Thyroid gland (tissue), 4 donors: ENCODE data around the gene ATP2B1. TPM values are rescaled to one million over a fixed set of nuclear protein-coding genes. Genes with fewer than 3 reads are reported as not detected.

ENCODE experiments used
- DNase-seq, 2 donors: peaks; one replicate each; pipeline ENCODE4 v3.0.0-alpha.2; 2019
- H3K27ac ChIP-seq, 3 donors: fragments of 200-600 bp; sonication (generic); 1 replicate in 2 of 3; 2 replicates in 1 of 3; pipeline ENCODE4 v1.5.1; 2016 to 2019; ENCODE audit warnings: mild to moderate bottlenecking in 1 of 3, moderate library complexity in 1 of 3
- H3K27me3 ChIP-seq: fragments of 200-600 bp; sonication (generic); one replicate; pipeline ENCODE4 v1.5.1; 2019
- H3K36me3 ChIP-seq, 2 donors: fragments of 200-600 bp; sonication (generic); one replicate each; pipeline ENCODE4 v1.5.1; 2016 to 2019
- H3K4me1 ChIP-seq, 2 donors: fragments of 200-600 bp; sonication (generic); one replicate each; pipeline ENCODE4 v1.5.1; 2017 to 2019
- H3K4me3 ChIP-seq, 3 donors: fragments of 200-600 bp; sonication (generic); replicated peaks in 1 of 3; 1 replicate in 2 of 3; 2 replicates in 1 of 3; pipeline ENCODE4 v1.5.1; 2016; ENCODE audit warnings: mild to moderate bottlenecking in 1 of 3
- H3K9me3 ChIP-seq: fragments of 200-600 bp; sonication (generic); one replicate; pipeline ENCODE4 v1.5.1; 2017
- CTCF ChIP-seq, 6 experiments: fragments of 200-600 bp in 3 of 6; fragments of 450-650 bp in 3 of 6; sonication (generic) in 3 of 6; IDR thresholded peaks; one replicate each; pipeline ENCODE4 v1.5.1; 2016 to 2019; ENCODE audit warnings: antibody characterized with exemption in 6 of 6, mild to moderate bottlenecking in 2 of 6, inconsistent platforms in 1 of 6, moderate library complexity in 1 of 6
- POLR2A ChIP-seq, 2 donors: fragments of 450-650 bp; IDR thresholded peaks; one replicate each; pipeline ENCODE4 v1.6.1; 2017; ENCODE audit warnings: antibody characterized with exemption in 2 of 2, mild to moderate bottlenecking in 2 of 2, moderate library complexity in 1 of 2
- WGBS, 2 donors: methylation state at CpG; one replicate each; pipeline ENCODE4 v1.1.5; 2017; 5-methylcytosine and 5-hydroxymethylcytosine counted together
- intact Hi-C: fragments of 100-400 bp; cut with DNase I; formaldehyde crosslinking; loops from one replicate; pipeline ENCODE4 v1.15.1; 2023
- total RNA-seq, 4 donors: library from RNA; depleted of rRNA; stranded (reverse); fragments of >200 nt; gene quantifications; one replicate each; pipeline ENCODE4 v1.2.3, GENCODE V29; 2016

ATP2B1 gene
- total RNA-seq, 4 donors from 2014 or later, result 34.5 to 66.0 (median 44.4) TPM

DNA sequence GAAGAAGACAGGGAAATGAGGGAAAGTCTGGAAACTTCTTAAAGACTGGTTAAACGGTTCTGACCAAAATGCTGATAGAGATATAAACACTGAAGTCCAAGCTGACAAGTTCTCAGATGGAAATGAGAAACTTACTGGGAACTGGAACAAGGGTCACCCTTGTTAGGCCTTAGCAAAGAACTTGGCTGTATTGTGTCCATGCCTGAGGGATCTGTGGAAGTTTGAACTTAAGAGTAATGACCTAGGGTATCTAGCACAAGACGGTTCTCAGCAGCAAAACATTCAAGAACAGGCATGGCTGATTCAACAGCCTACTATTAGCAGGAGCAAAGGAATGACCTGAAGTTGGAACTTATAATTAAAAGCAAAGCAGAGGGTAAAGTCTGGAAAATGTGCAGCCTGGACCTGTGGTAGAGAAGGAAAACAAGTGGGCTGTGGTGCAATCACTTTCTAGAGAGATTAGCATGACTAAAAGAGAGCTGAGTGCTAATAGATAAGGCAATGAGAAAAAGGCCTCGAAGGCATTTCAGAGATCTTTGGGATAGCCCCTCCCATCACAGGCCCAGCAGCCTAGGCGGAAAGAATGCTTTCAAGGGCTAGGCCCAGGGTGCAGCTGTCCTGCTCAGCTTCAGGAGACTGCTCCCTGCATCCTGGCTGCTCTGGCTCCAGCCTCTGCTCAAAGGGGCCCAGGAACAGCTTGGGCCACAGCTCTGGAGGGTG is 60.3 kb downstream of the ATP2B1 start:
- TF ChIP-seq POLR2A (IDR thresholded peaks at IDR 0.05) (no peak), CTCF (IDR thresholded peaks at IDR 0.05) (no peak)
- Histone ChIP-seq H3K4me1 (peaks cover 0 to 9% of the 10 kb centered on the region in 2 donors), H3K27me3 (no peaks in the 10 kb centered on the region), H3K9me3 (no peaks in the 10 kb centered on the region), H3K27ac (no peak overlapping the region), H3K4me3 (no peak overlapping the region), H3K36me3 (no peaks in the 10 kb centered on the region)
- intact Hi-C loops, result no loop called here
- no peak for DNase-seq
- 73 to 75% methylated on average over 4 of the region's 4 CpGs for WGBS, 2 donors

DNA sequence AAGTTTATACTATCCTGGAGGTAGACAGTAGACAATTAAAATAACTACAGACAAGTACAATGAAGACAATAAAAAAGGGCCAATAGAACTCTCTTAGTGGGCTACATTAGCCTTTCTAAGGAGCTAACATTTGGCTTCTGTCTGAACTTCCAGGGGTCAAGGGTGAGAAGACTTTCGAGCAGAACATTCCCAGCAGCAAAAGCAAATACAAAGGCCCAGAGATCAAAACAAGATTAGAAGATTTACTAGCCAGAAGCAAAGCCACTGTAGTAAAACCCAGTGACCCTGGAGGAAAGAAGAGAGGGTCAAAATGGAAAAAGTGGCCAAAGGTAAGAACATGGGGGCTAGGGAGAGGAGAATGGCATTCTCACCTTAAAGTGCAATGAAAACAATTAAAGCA is 63.2 kb downstream of the ATP2B1 start:
- Histone ChIP-seq H3K27me3 (no peaks in the 10 kb centered on the region), H3K4me1 (peaks cover 0 to 9% of the 10 kb centered on the region in 2 donors), H3K9me3 (no peaks in the 10 kb centered on the region), H3K27ac (no peak overlapping the region), H3K36me3 (no peaks in the 10 kb centered on the region), H3K4me3 (no peak overlapping the region)
- WGBS, 2 donors, result 84 to 90% methylated on average over 1 of the region's 1 CpG
- TF ChIP-seq POLR2A (IDR thresholded peaks at IDR 0.05), result no peak
- TF ChIP-seq CTCF (IDR thresholded peaks at IDR 0.05), result no peak
- DNase-seq, result no peak
- intact Hi-C loops, result no loop called here

GRCh38 chr12:89642959-89643358 is 65.7 kb downstream of the ATP2B1 start:
- H3K4me1 ChIP-seq, result peaks cover 0 to 9% of the 10 kb centered on the region in 2 donors
- H3K27me3 ChIP-seq, result no peaks in the 10 kb centered on the region
- no peaks in the 10 kb centered on the region for H3K9me3 ChIP-seq
- no peak overlapping the region for H3K27ac ChIP-seq
- intact Hi-C loops, result no loop called here
- 82 to 91% methylated on average over 5 of the region's 5 CpGs for WGBS, 2 donors
- H3K36me3 ChIP-seq, result no peaks in the 10 kb centered on the region
- TF ChIP-seq POLR2A (IDR thresholded peaks at IDR 0.05), result no peak
- no peak for TF ChIP-seq CTCF (IDR thresholded peaks at IDR 0.05)
- H3K4me3 ChIP-seq, result no peak overlapping the region
- DNase-seq, result no peak

DNA sequence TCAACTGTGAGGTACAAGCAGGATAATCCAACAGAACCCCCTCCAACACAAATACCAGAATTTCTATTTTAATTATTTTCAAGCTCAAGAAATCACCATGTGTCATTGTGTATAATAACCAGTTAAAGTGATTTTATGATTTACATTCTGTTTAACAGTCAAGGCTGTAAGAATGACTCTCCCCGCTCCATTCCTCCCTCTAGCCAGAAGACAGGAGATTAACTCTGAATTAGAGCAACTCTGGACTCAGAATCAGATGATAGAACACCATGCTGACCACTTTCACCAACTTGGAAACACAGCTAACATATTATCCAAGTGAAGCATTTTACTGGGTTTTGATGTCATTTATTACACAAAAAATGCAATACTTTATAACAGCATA is 71.9 kb downstream of the ATP2B1 start:
- intact Hi-C loops, result no loop called here
- TF ChIP-seq CTCF (IDR thresholded peaks at IDR 0.05) (no peak), POLR2A (IDR thresholded peaks at IDR 0.05) (no peak)
- Histone ChIP-seq H3K9me3 (no peaks in the 10 kb centered on the region), H3K27me3 (no peaks in the 10 kb centered on the region), H3K27ac (no peak overlapping the region), H3K4me1 (no peaks in the 10 kb centered on the region), H3K4me3 (no peak overlapping the region), H3K36me3 (no peaks in the 10 kb centered on the region)
- DNase-seq, result no peak
- WGBS, 2 donors, result 98 to 100% methylated on average over 1 of the region's 1 CpG

- Histone ChIP-seq H3K36me3 (no peaks in the 10 kb centered on the region), H3K9me3 (no peaks in the 10 kb centered on the region), H3K27me3 (no peaks in the 10 kb centered on the region), H3K4me3 (no peak overlapping the region), H3K27ac (no peak overlapping the region), H3K4me1 (no peaks in the 10 kb centered on the region)
- intact Hi-C loops, result no loop called here
- 92 to 94% methylated on average over 5 of the region's 5 CpGs for WGBS, 2 donors
- TF ChIP-seq POLR2A (IDR thresholded peaks at IDR 0.05) (no peak), CTCF (IDR thresholded peaks at IDR 0.05) (no peak)
- no peak for DNase-seq
These were observed 72.4 kb downstream of the ATP2B1 start for GRCh38 chr12:89636052-89636775.
